Measurements from ENCODE around the gene CDH13.

- TF ChIP-seq, protein P1, sequence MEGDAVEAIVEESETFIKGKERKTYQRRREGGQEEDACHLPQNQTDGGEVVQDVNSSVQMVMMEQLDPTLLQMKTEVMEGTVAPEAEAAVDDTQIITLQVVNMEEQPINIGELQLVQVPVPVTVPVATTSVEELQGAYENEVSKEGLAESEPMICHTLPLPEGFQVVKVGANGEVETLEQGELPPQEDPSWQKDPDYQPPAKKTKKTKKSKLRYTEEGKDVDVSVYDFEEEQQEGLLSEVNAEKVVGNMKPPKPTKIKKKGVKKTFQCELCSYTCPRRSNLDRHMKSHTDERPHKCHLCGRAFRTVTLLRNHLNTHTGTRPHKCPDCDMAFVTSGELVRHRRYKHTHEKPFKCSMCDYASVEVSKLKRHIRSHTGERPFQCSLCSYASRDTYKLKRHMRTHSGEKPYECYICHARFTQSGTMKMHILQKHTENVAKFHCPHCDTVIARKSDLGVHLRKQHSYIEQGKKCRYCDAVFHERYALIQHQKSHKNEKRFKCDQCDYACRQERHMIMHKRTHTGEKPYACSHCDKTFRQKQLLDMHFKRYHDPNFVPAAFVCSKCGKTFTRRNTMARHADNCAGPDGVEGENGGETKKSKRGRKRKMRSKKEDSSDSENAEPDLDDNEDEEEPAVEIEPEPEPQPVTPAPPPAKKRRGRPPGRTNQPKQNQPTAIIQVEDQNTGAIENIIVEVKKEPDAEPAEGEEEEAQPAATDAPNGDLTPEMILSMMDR (IDR thresholded peaks at IDR 0.05): no peak
- no peak for TF ChIP-seq POLR2A (IDR thresholded peaks at IDR 0.05)
These were observed 1146.0 kb downstream of the CDH13 start for GRCh38 chr16:83772806-83773205.

Data from adrenal gland (tissue), 5 donors.